Measurements from ENCODE around the gene TAGLN.

TAGLN gene

DNA sequence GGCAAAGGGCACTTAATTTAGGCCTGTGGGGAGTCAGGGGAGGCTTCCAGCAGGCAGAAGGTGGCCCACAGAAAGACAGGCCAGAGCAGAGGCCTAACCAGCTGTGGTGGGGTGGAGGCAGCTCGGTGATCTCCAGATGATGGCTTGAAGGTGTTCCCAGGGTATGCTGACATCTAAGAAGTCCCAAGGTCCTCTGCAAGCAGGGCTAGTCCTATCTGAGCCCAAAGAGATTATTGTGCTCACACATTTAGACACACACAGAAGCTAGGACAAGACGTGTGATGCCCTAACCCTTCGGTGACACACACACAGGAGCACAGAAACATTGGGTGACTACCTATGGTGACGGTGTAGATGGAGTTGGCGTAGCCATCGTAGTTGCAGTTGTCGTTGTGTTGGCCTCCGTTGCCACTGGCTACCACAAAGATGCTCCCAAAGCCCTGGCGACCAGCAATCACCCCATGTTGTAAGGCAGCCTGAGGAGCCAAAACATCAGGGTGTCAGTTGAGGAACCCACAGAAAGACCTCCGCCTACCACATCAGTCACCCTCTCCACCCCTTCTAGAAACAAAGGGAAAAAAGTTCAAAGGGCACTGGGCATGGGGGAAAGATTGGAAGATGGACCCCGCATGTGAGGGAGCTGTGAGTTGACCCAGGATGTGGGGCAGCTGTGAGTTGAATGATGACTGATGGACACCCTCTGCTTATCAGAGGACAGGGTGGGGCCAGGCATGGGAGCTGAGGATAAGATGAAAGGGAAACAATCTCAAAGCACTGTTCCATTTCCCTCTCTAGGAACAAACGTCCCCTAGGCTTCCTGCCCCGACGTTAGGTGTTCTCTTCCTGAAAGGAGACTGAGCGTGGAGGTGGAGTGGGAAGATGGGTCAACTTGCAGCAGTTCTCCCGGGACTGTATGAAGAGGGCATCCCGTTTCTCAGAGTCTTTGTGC, 24.8 kb downstream of the TAGLN start:
- H3K4me3 ChIP-seq, result no peak overlapping the region
- TF ChIP-seq, protein P1, sequence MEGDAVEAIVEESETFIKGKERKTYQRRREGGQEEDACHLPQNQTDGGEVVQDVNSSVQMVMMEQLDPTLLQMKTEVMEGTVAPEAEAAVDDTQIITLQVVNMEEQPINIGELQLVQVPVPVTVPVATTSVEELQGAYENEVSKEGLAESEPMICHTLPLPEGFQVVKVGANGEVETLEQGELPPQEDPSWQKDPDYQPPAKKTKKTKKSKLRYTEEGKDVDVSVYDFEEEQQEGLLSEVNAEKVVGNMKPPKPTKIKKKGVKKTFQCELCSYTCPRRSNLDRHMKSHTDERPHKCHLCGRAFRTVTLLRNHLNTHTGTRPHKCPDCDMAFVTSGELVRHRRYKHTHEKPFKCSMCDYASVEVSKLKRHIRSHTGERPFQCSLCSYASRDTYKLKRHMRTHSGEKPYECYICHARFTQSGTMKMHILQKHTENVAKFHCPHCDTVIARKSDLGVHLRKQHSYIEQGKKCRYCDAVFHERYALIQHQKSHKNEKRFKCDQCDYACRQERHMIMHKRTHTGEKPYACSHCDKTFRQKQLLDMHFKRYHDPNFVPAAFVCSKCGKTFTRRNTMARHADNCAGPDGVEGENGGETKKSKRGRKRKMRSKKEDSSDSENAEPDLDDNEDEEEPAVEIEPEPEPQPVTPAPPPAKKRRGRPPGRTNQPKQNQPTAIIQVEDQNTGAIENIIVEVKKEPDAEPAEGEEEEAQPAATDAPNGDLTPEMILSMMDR (IDR thresholded peaks at IDR 0.05), result no peak
- H3K27ac ChIP-seq, result peak overlapping the region; percentile 89 to 95
- peak; percentile 69 for DNase-seq (ENCODE audit: low spot score)

GRCh38 chr11:117225553-117226170, 26.5 kb downstream of the TAGLN start:
- DNase-seq (ENCODE audit: low spot score), result peak; percentile 72
- TF ChIP-seq, protein P1 (IDR thresholded peaks at IDR 0.05), result no peak

GRCh38 chr11:117226388-117227385, 27.5 kb downstream of the TAGLN start:
- peak overlapping the region in 1 of 2 donors; percentile 72 for H3K27ac ChIP-seq
- peak; percentile 76 for DNase-seq (ENCODE audit: low spot score)
- no peak overlapping the region for H3K4me3 ChIP-seq
- TF ChIP-seq, protein P1 (IDR thresholded peaks at IDR 0.05), result peak; percentile 50

More at GRCh38 chr11:117225553-117226170, 26.5 kb downstream of the TAGLN start:
- Histone ChIP-seq H3K27ac (peak overlapping the region; percentile 4 to 72), H3K4me3 (no peak overlapping the region)

DNA sequence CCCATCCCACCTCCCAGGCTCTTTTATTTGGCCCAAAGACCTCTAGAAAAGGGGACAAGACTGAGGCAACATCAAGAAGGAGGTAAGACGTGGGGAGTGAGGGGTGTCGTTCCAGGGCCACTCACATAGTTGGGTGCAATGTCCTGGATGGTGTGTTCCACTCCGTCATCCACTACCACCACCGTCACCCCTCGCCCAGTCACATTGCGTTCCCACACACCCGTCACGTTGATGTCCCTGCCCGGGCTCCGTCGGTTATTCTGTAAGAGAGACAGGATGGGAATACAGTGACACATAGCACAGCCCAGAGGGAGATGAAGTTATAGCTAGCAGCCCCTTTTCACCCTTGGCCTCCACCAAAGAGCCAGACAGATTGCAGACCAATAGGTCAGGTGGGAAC, 28.9 kb downstream of the TAGLN start:
- peak; percentile 72 for DNase-seq (ENCODE audit: low spot score)
- Histone ChIP-seq H3K4me3 (no peak overlapping the region), H3K27ac (no peak overlapping the region)
- TF ChIP-seq, protein P1 (IDR thresholded peaks at IDR 0.05), result no peak

DNA sequence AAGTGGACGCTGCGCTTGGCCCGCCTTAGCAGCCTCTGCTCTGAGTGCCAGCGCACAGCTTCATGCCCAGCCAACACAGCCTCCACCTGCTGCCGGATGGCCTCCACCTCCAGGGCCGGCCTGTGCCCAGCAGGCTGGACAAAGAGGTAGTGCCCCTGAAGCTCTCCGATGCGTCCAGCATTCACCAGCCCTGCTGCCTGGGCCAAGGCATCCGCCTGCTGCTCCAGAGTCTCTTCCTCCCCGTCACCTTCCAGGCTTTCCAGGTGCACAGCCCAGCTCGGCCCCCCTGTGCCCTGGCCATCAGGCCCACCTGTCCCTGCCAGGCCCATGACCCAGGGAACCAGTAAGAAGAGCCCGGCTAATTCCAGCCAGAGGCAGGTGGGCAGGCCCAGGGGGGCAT, 30.2 kb downstream of the TAGLN start:
- DNase-seq (ENCODE audit: low spot score), result peak; percentile 69
- TF ChIP-seq, protein P1 (IDR thresholded peaks at IDR 0.05), result no peak
- Histone ChIP-seq H3K4me3 (no peak overlapping the region), H3K27ac (no peak overlapping the region)

- H3K4me3 ChIP-seq, result no peak overlapping the region
- TF ChIP-seq, protein P1 (IDR thresholded peaks at IDR 0.05), result no peak
- peak; percentile 50 for DNase-seq (ENCODE audit: low spot score)
- no peak overlapping the region for H3K27ac ChIP-seq
These were observed 30.7 kb downstream of the TAGLN start for GRCh38 chr11:117229931-117230285.
